ENCODE results near the gene CNTFR. TPM values are rescaled to one million over a fixed set of nuclear protein-coding genes. Genes with fewer than 3 reads are reported as not detected.
A peak's percentile ranks its signal among the peaks of the same experiment; 100 is the strongest.

CNTFR gene
- total and polyA plus RNA-seq, 2 of the 8 experiments (the other 6 are each of a cell fraction or from before 2014, with no cell fraction given): 1.2 to 4.2 TPM

- Histone ChIP-seq H3K79me2 (ENCODE audit: control insufficient read depth in 1 of 2, insufficient read depth in 2 of 2, low read length in 2 of 2) (no peaks in the 10 kb centered on the region), H3K4me2 (ENCODE audit: insufficient read depth in 1 of 2, low read depth in 2 of 2, low read length in 2 of 2) (no peak overlapping the region), H3K36me3 (ENCODE audit: control insufficient read depth in 2 of 4, insufficient read depth in 4 of 4, low read length in 3 of 4) (no peaks in the 10 kb centered on the region), H2BK120ac (replicated peaks; ENCODE audit: low read depth, low read length) (no peak overlapping the region), H3K4ac (replicated peaks; ENCODE audit: insufficient read length, low read depth, low read length) (no peak overlapping the region), H4K5ac (ENCODE audit: insufficient read length, low read depth, low read length) (no peak overlapping the region), H2AFZ (ENCODE audit: low read length) (no peak overlapping the region), H4K8ac (ENCODE audit: extremely low read depth, insufficient read depth, low read length) (no peak overlapping the region), H3K4me3 (ENCODE audit: extremely low read depth in 1 of 4, insufficient read depth in 2 of 4, low read depth in 3 of 4, low read length in 4 of 4) (no peak overlapping the region), H3K18ac (ENCODE audit: extremely low read depth, low read length) (no peak overlapping the region), H3K56ac (replicated peaks; ENCODE audit: insufficient read length, low read depth, low read length) (no peak overlapping the region), H3K23me2 (ENCODE audit: low read depth, low read length) (no peaks in the 10 kb centered on the region), H2BK15ac (ENCODE audit: low read length) (no peak overlapping the region), H3K27ac (ENCODE audit: low read depth, low read length) (no peak overlapping the region), H2BK5ac (ENCODE audit: low read depth, low read length) (no peak overlapping the region), H4K20me1 (replicated peaks in 1 of 2; ENCODE audit: control insufficient read depth in 1 of 2, insufficient read depth in 2 of 2, low read length in 2 of 2) (no peaks in the 10 kb centered on the region), H4K91ac (replicated peaks; ENCODE audit: insufficient read length, low read length) (no peak overlapping the region), H3K9me3 (ENCODE audit: insufficient read depth in 2 of 2, low read depth in 1 of 2, low read length in 1 of 2) (no peaks in the 10 kb centered on the region), H3K4me1 (replicated peaks in 1 of 4; ENCODE audit: control insufficient read depth in 3 of 4, insufficient read depth in 4 of 4, low read length in 3 of 4) (peaks cover 0 to 5% (median 2%) of the 10 kb centered on the region in 4 experiments; a peak in 2 of 7 replicates), H3K27me3 (replicated peaks in 1 of 4; ENCODE audit: control insufficient read depth in 3 of 4, extremely low read depth in 1 of 4, insufficient read depth in 3 of 4, low read length in 3 of 4) (peaks cover 0 to 3% (median 0%) of the 10 kb centered on the region in 4 experiments; a peak in 2 of 7 replicates), H2BK12ac (ENCODE audit: low read depth, low read length) (no peak overlapping the region), H2BK20ac (ENCODE audit: low read length) (no peak overlapping the region), H3K23ac (ENCODE audit: insufficient read length) (no peak overlapping the region), H2AK5ac (ENCODE audit: low read depth, low read length) (no peak overlapping the region), H3K9ac (replicated peaks in 1 of 4; ENCODE audit: extremely low read depth in 1 of 4, low read depth in 3 of 4, low read length in 3 of 4) (no peak overlapping the region), H3K14ac (ENCODE audit: insufficient read length) (no peak overlapping the region), H3K79me1 (ENCODE audit: low read depth, low read length) (no peaks in the 10 kb centered on the region)
- DNase-seq (ENCODE audit: low read depth in 1 of 2, low spot score in 2 of 2): peak in 1 of 2 experiments; percentile 96
- POLR2A ChIA-PET (ENCODE audit: partially characterized antibody): interaction anchor here (2.9 kb wide), 1 partner anchor 12 kb away, joined by 8 read pairs; no protein-coding TSS in a partner anchor
- TF ChIP-seq CTCF (IDR thresholded peaks at IDR 0.05; ENCODE audit: control extremely low read depth in 1 of 3, insufficient read depth in 1 of 3, low read depth in 1 of 3, low read length in 3 of 3): peak; percentile 77 to 96 (median 96)
- no peak for TF ChIP-seq SAP30 (IDR thresholded peaks at IDR 0.05; ENCODE audit: insufficient read depth, insufficient replicate concordance, low read length)
- no peak for TF ChIP-seq GTF2F1 (IDR thresholded peaks at IDR 0.05; ENCODE audit: borderline replicate concordance, low read depth, low read length)
- peak; percentile 99 for TF ChIP-seq RAD21 (IDR thresholded peaks at IDR 0.05 in 1 of 2, conservative IDR thresholded peaks at IDR 0.05 in 1 of 2; ENCODE audit: low read depth in 2 of 2, low read length in 2 of 2)
- peak; percentile 99 for FAIRE-seq
- CTCF ChIA-PET (ENCODE audit: partially characterized antibody): interaction anchor here (0.9 to 16.9 kb wide), 43 partner anchors 10 to 276 kb away, joined by 3 to 401 read pairs (median 9); partner anchors contain the start of genes ARID3C, DCTN3, ENHO and GALT
- 66% methylated on average over 4 of the region's 4 CpGs; no CpG with 5 or more reads in 1 of the 2 experiments for WGBS, 2 experiments (ENCODE audit: extremely low coverage in 1 of 2, insufficient coverage in 1 of 2, insufficient read length in 1 of 2, insufficient replicate concordance in 2 of 2, low coverage in 1 of 2, low lambda C conversion rate in 2 of 2, missing lambda C conversion rate in 1 of 2)
Observed at GRCh38 chr9:34603610-34604231, 14.2 kb upstream of the CNTFR start.

All from H1 (cell line).